Lung (tissue), 12 donors: ENCODE results near the gene CNST. TPM values are rescaled to one million over a fixed set of nuclear protein-coding genes. Genes with fewer than 3 reads are reported as not detected.

Experiments used
- ATAC-seq: fragments of 200-7000 bp; cut with Tn5 transposase; one replicate; pipeline ENCODE4 v1.9.1; 2020; ENCODE audit warnings: moderate number of reproducible peaks; ENCODE audit not compliant: insufficient read depth, low FRiP score
- DNase-seq, 3 donors: peaks; one replicate each; pipeline ENCODE4 v3.0.0-alpha.2; 2013 to 2017
- H3K27ac ChIP-seq, 2 donors: one replicate each; pipeline ENCODE4 v1.5.1; 2013; ENCODE audit warnings: mild to moderate bottlenecking in 2 of 2, moderate library complexity in 2 of 2, control low read depth in 1 of 2, inconsistent platforms in 1 of 2, low read depth in 1 of 2, low read length in 1 of 2
- H3K27me3 ChIP-seq, 3 donors: one replicate each; pipeline ENCODE4 v1.5.1; 2013; ENCODE audit warnings: low read length in 2 of 3; ENCODE audit not compliant: control insufficient read depth in 3 of 3, insufficient read depth in 3 of 3
- H3K36me3 ChIP-seq, 4 donors: one replicate each; pipeline ENCODE4 v1.5.1; 2013; ENCODE audit warnings: low read length in 4 of 4, mild to moderate bottlenecking in 1 of 4, moderate library complexity in 1 of 4; ENCODE audit not compliant: control insufficient read depth in 4 of 4, insufficient read depth in 4 of 4
- H3K4me1 ChIP-seq, 5 donors: one replicate each; pipeline ENCODE4 v1.5.1; 2013; ENCODE audit warnings: low read length in 5 of 5, mild to moderate bottlenecking in 2 of 5, moderate library complexity in 1 of 5; ENCODE audit not compliant: control insufficient read depth in 5 of 5, insufficient read depth in 5 of 5
- H3K4me3 ChIP-seq: one replicate; pipeline ENCODE4 v1.5.1; 2013; ENCODE audit warnings: mild to moderate bottlenecking, control low read depth, moderate library complexity
- H3K9ac ChIP-seq, 2 donors: one replicate each; pipeline ENCODE4 v1.5.1; 2013; ENCODE audit warnings: low read length in 2 of 2, control low read depth in 1 of 2; ENCODE audit not compliant: insufficient read depth in 1 of 2
- H3K9me3 ChIP-seq, 4 donors: one replicate each; pipeline ENCODE4 v1.5.1; 2013; ENCODE audit warnings: low read length in 3 of 4, mild to moderate bottlenecking in 1 of 4, moderate library complexity in 1 of 4; ENCODE audit not compliant: control insufficient read depth in 4 of 4, insufficient read depth in 3 of 4
- CTCF ChIP-seq: IDR thresholded peaks from 2 replicates; pipeline ENCODE4 v1.5.1; 2012; ENCODE audit warnings: mild to moderate bottlenecking; ENCODE audit errors: control extremely low read depth, extremely low read depth
- WGBS, 2 donors: extraction: QIAGEN DNeasy Blood & Tissue Kit; methylation state at CpG; one replicate each; pipeline ENCODE4 v1.1.7; 2013; 5-methylcytosine and 5-hydroxymethylcytosine counted together
- polyA plus RNA-seq, 2 donors: library from polyadenylated mRNA; stranded (reverse); fragments of 200-250 nt; gene quantifications; one replicate each; pipeline ENCODE4 v1.2.1, GENCODE V29; 2013
- total RNA-seq, 2 donors: library from RNA; depleted of rRNA in 1 of 2; stranded (reverse); fragments of >200 nt in 1 of 2; gene quantifications; one replicate each; pipeline ENCODE4 v1.2.1, GENCODE V29; 2014 to 2021
- donor health status: control.
- donor health status: control.
- donor health status: Bipolar disorder and iron deficiency.
- donor health status: healthy.
- donor health status: DM: yes; HTN: yes; CAD: no.

Gene CNST
- total and polyA plus RNA-seq, 4 donors = 6.1 to 37.3 (median 17.2) TPM

- Histone ChIP-seq H3K4me3 (no peak overlapping the region), H3K36me3 (peaks cover 2 to 5% (median 3%) of the 10 kb centered on the region in 4 donors), H3K27ac (no peak overlapping the region), H3K4me1 (peaks cover 0 to 7% (median 0%) of the 10 kb centered on the region in 5 donors), H3K9ac (no peak overlapping the region), H3K9me3 (no peaks in the 10 kb centered on the region), H3K27me3 (no peaks in the 10 kb centered on the region)
- DNase-seq (peak; percentile 74 to 86 (median 84)), ATAC-seq (peak; percentile 60)
- 63 to 71% methylated on average over 5 of the region's 5 CpGs for WGBS, 2 donors
- no peak for TF ChIP-seq CTCF
These were observed 31.1 kb downstream of the CNST start for GRCh38 chr1:246597340-246597739.

GRCh38 chr1:246597971-246598370 lies 31.7 kb downstream of the CNST start:
- no peak overlapping the region for H3K4me3 ChIP-seq
- peaks cover 2 to 5% (median 3%) of the 10 kb centered on the region in 4 donors for H3K36me3 ChIP-seq
- WGBS, 2 donors = 95 to 97% methylated on average over 7 of the region's 7 CpGs
- peaks cover 0 to 7% (median 0%) of the 10 kb centered on the region in 5 donors for H3K4me1 ChIP-seq
- no peak for ATAC-seq
- H3K27me3 ChIP-seq = no peaks in the 10 kb centered on the region
- no peak overlapping the region for H3K27ac ChIP-seq
- TF ChIP-seq CTCF = no peak
- no peak for DNase-seq
- no peaks in the 10 kb centered on the region for H3K9me3 ChIP-seq
- H3K9ac ChIP-seq = no peak overlapping the region

- ATAC-seq = no peak
- peaks cover 2 to 5% (median 2%) of the 10 kb centered on the region in 4 donors for H3K36me3 ChIP-seq
- peaks cover 0 to 7% (median 0%) of the 10 kb centered on the region in 5 donors for H3K4me1 ChIP-seq
- no peaks in the 10 kb centered on the region for H3K9me3 ChIP-seq
- no peak for TF ChIP-seq CTCF
- no peak overlapping the region for H3K4me3 ChIP-seq
- H3K9ac ChIP-seq = no peak overlapping the region
- WGBS, 2 donors = 71 to 79% methylated on average over 4 of the region's 4 CpGs
- DNase-seq = no peak
- no peaks in the 10 kb centered on the region for H3K27me3 ChIP-seq
- H3K27ac ChIP-seq = no peak overlapping the region
These were observed 33.1 kb downstream of the CNST start for GRCh38 chr1:246599315-246599714.

- Histone ChIP-seq H3K27me3 (no peaks in the 10 kb centered on the region), H3K9me3 (no peaks in the 10 kb centered on the region), H3K4me1 (peaks cover 0 to 7% (median 0%) of the 10 kb centered on the region in 5 donors), H3K36me3 (peaks cover 0 to 2% (median 0%) of the 10 kb centered on the region in 4 donors), H3K4me3 (no peak overlapping the region), H3K27ac (no peak overlapping the region), H3K9ac (no peak overlapping the region)
- DNase-seq = no peak
- 82 to 88% methylated on average over 2 of the region's 2 CpGs for WGBS, 2 donors
- TF ChIP-seq CTCF = no peak
- ATAC-seq = no peak
These were observed 34.3 kb downstream of the CNST start for GRCh38 chr1:246600579-246600978.
